Measurements from ENCODE around the gene PRKG1. TPM values are rescaled to one million over a fixed set of nuclear protein-coding genes. Genes with fewer than 3 reads are reported as not detected.

Gene PRKG1
- total and polyA plus RNA-seq, 2 experiments from 2014 or later, result 18.2 to 21.1 TPM

DNA sequence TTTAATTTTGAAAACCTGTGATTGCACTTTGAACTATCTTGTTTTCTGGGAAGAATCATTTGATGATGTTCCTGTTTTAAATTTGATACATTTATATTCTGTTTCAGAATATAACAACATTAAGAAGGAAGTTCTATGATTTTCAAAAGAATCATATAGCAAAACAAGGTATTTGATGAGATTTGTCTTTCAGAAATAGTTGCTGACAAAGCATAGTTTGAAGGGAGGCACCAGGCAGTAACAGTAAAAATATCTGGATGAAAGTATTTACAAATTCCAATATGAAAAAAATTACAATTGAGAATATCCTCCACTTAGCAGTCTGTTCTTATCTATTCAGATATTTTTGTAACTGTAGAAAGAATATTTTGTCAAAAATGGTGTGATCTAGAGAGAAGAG lies 891.2 kb downstream of the PRKG1 start:
- Histone ChIP-seq H3K79me2 (replicated peaks; ENCODE audit: insufficient read depth) (no peaks in the 10 kb centered on the region), H3K27me3 (ENCODE audit: insufficient read depth) (no peaks in the 10 kb centered on the region), H3K4me1 (ENCODE audit: insufficient read depth) (peaks cover 9% of the 10 kb centered on the region; the same call in 1 of the 2 replicates), H3F3A (replicated peaks; ENCODE audit: low read depth) (no peaks in the 10 kb centered on the region), H2AFZ (no peak overlapping the region), H3K9me2 (ENCODE audit: insufficient read depth) (no peaks in the 10 kb centered on the region), H4K20me1 (replicated peaks; ENCODE audit: insufficient read depth) (no peaks in the 10 kb centered on the region), H3K4me3 (no peak overlapping the region), H3K4me2 (no peak overlapping the region), H3K27ac (ENCODE audit: low read depth) (no peak overlapping the region), H3K36me3 (ENCODE audit: insufficient read depth) (no peaks in the 10 kb centered on the region)
- TF ChIP-seq POLR2AphosphoS5 (IDR thresholded peaks at IDR 0.05; ENCODE audit: low read depth) (no peak), ZNF331 (CRISPR knock-in tag; IDR thresholded peaks at IDR 0.05; ENCODE audit: low read depth) (no peak), EZH2phosphoT487 (IDR thresholded peaks at IDR 0.05; ENCODE audit: unreplicated experiment) (no peak), NANOG (IDR thresholded peaks at IDR 0.05; ENCODE audit: borderline replicate concordance) (no peak), ZNF114 (CRISPR knock-in tag; IDR thresholded peaks at IDR 0.05) (no peak), CREB1 (CRISPR knock-in tag; IDR thresholded peaks at IDR 0.05; ENCODE audit: low read depth) (no peak), STAT1 (IDR thresholded peaks at IDR 0.05; ENCODE audit: unreplicated experiment) (no peak), JUNB (IDR thresholded peaks at IDR 0.05; ENCODE audit: unreplicated experiment) (no peak)
- TF ChIP-seq, protein P1, sequence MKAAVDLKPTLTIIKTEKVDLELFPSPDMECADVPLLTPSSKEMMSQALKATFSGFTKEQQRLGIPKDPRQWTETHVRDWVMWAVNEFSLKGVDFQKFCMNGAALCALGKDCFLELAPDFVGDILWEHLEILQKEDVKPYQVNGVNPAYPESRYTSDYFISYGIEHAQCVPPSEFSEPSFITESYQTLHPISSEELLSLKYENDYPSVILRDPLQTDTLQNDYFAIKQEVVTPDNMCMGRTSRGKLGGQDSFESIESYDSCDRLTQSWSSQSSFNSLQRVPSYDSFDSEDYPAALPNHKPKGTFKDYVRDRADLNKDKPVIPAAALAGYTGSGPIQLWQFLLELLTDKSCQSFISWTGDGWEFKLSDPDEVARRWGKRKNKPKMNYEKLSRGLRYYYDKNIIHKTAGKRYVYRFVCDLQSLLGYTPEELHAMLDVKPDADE (IDR thresholded peaks at IDR 0.05), result no peak
- H3K4me3 Mint-ChIP-seq, result no peak overlapping the region
- H3K4me1 Mint-ChIP-seq, result peaks cover 6% of the 10 kb centered on the region; the same call in 2 of the 3 replicates
- DNase-seq (ENCODE audit: low spot score) (no peak), ATAC-seq (no peak)
- H3K36me3 Mint-ChIP-seq (ENCODE audit: low read depth), result no peaks in the 10 kb centered on the region
- H3K27me3 Mint-ChIP-seq (ENCODE audit: insufficient read depth, low read depth, poor library complexity), result no peaks in the 10 kb centered on the region
- H3K27ac Mint-ChIP-seq, result no peak overlapping the region
- H3K9me3 Mint-ChIP-seq, result no peaks in the 10 kb centered on the region; the same call in 2 of the 3 replicates

DNA sequence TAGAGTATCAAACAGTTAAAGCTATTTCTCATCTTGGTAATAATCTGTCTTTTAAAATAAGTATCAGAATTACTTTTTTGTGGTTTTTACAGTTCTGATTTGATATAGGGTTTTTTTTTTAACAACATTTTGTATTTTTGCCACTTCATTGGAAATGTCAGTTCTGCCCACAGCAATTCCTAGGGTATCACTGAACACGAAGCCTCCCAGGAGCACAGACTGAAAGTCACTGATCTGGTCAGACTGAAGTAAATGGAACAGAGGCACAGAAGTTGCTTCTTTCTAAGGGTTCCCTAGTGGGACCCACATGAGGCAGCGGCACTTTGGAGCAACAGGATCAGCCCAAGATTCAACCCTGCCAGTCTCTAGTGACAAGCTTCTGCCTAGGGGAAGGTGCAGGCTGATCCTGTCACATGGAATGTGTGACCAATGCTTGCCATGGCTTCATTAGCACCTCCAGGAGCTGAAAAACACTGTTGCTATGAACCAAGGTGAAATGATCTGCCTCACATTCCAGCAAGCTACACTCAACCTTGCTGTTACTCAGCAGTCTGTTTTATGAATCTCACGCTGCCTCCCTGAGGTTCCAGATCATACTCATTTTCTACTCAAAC lies 898.6 kb downstream of the PRKG1 start:
- H3K27ac ChIP-seq (ENCODE audit: low read depth), result no peak overlapping the region
- no peak overlapping the region for H3K4me3 Mint-ChIP-seq
- no peaks in the 10 kb centered on the region for H3K36me3 ChIP-seq (ENCODE audit: insufficient read depth)
- H3F3A ChIP-seq (replicated peaks; ENCODE audit: low read depth), result no peaks in the 10 kb centered on the region
- no peak overlapping the region for H3K4me3 ChIP-seq
- no peaks in the 10 kb centered on the region for H3K79me2 ChIP-seq (replicated peaks; ENCODE audit: insufficient read depth)
- no peaks in the 10 kb centered on the region for H3K4me1 ChIP-seq (ENCODE audit: insufficient read depth)
- H3K4me2 ChIP-seq, result no peak overlapping the region
- no peaks in the 10 kb centered on the region for H3K9me3 Mint-ChIP-seq
- peak; percentile 17 for DNase-seq (ENCODE audit: low spot score)
- no peaks in the 10 kb centered on the region for H3K27me3 ChIP-seq (ENCODE audit: insufficient read depth)
- H3K27me3 Mint-ChIP-seq (ENCODE audit: insufficient read depth, low read depth, poor library complexity), result no peaks in the 10 kb centered on the region
- no peaks in the 10 kb centered on the region for H4K20me1 ChIP-seq (replicated peaks; ENCODE audit: insufficient read depth)
- H2AFZ ChIP-seq, result peak overlapping the region; percentile 39; the same call in 1 of the 2 replicates
- ATAC-seq, result peak; percentile 49; the same call in 2 of the 3 replicates
- no peaks in the 10 kb centered on the region for H3K4me1 Mint-ChIP-seq
- TF ChIP-seq, protein P2, sequence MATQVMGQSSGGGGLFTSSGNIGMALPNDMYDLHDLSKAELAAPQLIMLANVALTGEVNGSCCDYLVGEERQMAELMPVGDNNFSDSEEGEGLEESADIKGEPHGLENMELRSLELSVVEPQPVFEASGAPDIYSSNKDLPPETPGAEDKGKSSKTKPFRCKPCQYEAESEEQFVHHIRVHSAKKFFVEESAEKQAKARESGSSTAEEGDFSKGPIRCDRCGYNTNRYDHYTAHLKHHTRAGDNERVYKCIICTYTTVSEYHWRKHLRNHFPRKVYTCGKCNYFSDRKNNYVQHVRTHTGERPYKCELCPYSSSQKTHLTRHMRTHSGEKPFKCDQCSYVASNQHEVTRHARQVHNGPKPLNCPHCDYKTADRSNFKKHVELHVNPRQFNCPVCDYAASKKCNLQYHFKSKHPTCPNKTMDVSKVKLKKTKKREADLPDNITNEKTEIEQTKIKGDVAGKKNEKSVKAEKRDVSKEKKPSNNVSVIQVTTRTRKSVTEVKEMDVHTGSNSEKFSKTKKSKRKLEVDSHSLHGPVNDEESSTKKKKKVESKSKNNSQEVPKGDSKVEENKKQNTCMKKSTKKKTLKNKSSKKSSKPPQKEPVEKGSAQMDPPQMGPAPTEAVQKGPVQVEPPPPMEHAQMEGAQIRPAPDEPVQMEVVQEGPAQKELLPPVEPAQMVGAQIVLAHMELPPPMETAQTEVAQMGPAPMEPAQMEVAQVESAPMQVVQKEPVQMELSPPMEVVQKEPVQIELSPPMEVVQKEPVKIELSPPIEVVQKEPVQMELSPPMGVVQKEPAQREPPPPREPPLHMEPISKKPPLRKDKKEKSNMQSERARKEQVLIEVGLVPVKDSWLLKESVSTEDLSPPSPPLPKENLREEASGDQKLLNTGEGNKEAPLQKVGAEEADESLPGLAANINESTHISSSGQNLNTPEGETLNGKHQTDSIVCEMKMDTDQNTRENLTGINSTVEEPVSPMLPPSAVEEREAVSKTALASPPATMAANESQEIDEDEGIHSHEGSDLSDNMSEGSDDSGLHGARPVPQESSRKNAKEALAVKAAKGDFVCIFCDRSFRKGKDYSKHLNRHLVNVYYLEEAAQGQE (IDR thresholded peaks at IDR 0.05; ENCODE audit: unreplicated experiment), result no peak
- TF ChIP-seq, protein P1 (IDR thresholded peaks at IDR 0.05), result no peak
- no peak for TF ChIP-seq EZH2 (IDR thresholded peaks at IDR 0.05; ENCODE audit: low read depth, unreplicated experiment)
- no peak for TF ChIP-seq POLR2AphosphoS5 (IDR thresholded peaks at IDR 0.05; ENCODE audit: low read depth)
- no peak for TF ChIP-seq CREB1 (CRISPR knock-in tag; IDR thresholded peaks at IDR 0.05; ENCODE audit: low read depth)
- TF ChIP-seq ZNF114 (CRISPR knock-in tag; IDR thresholded peaks at IDR 0.05), result no peak
- no peaks in the 10 kb centered on the region for H3K36me3 Mint-ChIP-seq (ENCODE audit: low read depth)
- H3K9me2 ChIP-seq (ENCODE audit: insufficient read depth), result no peaks in the 10 kb centered on the region
- H3K27ac Mint-ChIP-seq, result no peak overlapping the region

All from GM23338 (cell line).